ENCODE measurements around the gene CIROP. TPM values are rescaled to one million over a fixed set of nuclear protein-coding genes. Genes with fewer than 3 reads are reported as not detected.

Gene CIROP
- polyA plus RNA-seq, 6 donors from 2014 or later, result not detected

- peaks cover 0 to 8% (median 0%) of the 10 kb centered on the region in 3 donors for H3K27me3 Mint-ChIP-seq
- H3K27ac Mint-ChIP-seq, result peak overlapping the region in 2 of 6 donors; percentile 53 to 64
- no peak overlapping the region for H3K4me3 Mint-ChIP-seq
- DNase-seq (no peak), ATAC-seq (ENCODE audit: low read depth in 2 of 2) (no peak)
- no peaks in the 10 kb centered on the region for H3K9me3 Mint-ChIP-seq
- H3K36me3 Mint-ChIP-seq, result no peaks in the 10 kb centered on the region
- H3K4me1 Mint-ChIP-seq, result peaks cover 9 to 23% (median 13%) of the 10 kb centered on the region in 3 donors
These were observed 21.9 kb upstream of the CIROP start for GRCh38 chr14:23126548-23127278.

- ATAC-seq (ENCODE audit: low read depth in 2 of 2), result no peak
- DNase-seq, result no peak
- Mint-ChIP-seq H3K27me3 (peaks cover 0 to 8% (median 0%) of the 10 kb centered on the region in 3 donors), H3K27ac (peak overlapping the region in 1 of 6 donors; percentile 83), H3K4me3 (no peak overlapping the region), H3K36me3 (no peaks in the 10 kb centered on the region), H3K9me3 (no peaks in the 10 kb centered on the region), H3K4me1 (peaks cover 16 to 27% (median 19%) of the 10 kb centered on the region in 3 donors)
These were observed 21.2 kb upstream of the CIROP start for GRCh38 chr14:23125933-23126524.

- H3K27ac Mint-ChIP-seq, result peak overlapping the region in 2 of 6 donors; percentile 13 to 30
- H3K4me1 Mint-ChIP-seq, result peaks cover 26 to 34% (median 29%) of the 10 kb centered on the region in 3 donors
- no peak overlapping the region for H3K4me3 Mint-ChIP-seq
- no peaks in the 10 kb centered on the region for H3K36me3 Mint-ChIP-seq
- H3K9me3 Mint-ChIP-seq, result no peaks in the 10 kb centered on the region
- H3K27me3 Mint-ChIP-seq, result peaks cover 0 to 8% (median 0%) of the 10 kb centered on the region in 3 donors
- DNase-seq (no peak), ATAC-seq (ENCODE audit: low read depth in 2 of 2) (no peak)
These were observed 20.2 kb upstream of the CIROP start for GRCh38 chr14:23125011-23125410.

- peaks cover 31 to 40% (median 32%) of the 10 kb centered on the region in 3 donors for H3K4me1 Mint-ChIP-seq
These were observed 19.7 kb upstream of the CIROP start for GRCh38 chr14:23124337-23124954.

GRCh38 chr14:23123419-23123818 lies 18.6 kb upstream of the CIROP start:
- Mint-ChIP-seq H3K36me3 (no peaks in the 10 kb centered on the region), H3K27me3 (no peaks in the 10 kb centered on the region), H3K4me1 (peaks cover 35 to 42% (median 41%) of the 10 kb centered on the region in 3 donors), H3K9me3 (no peaks in the 10 kb centered on the region), H3K27ac (peak overlapping the region in 4 of 6 donors; percentile 19 to 91 (median 36)), H3K4me3 (peak overlapping the region in 1 of 8 donors; percentile 69)
- ATAC-seq (ENCODE audit: low read depth in 2 of 2), result no peak
- DNase-seq, result no peak

More at GRCh38 chr14:23124337-23124954, 19.7 kb upstream of the CIROP start:
- DNase-seq (no peak), ATAC-seq (ENCODE audit: low read depth in 2 of 2) (no peak)
- Mint-ChIP-seq H3K4me3 (no peak overlapping the region), H3K27ac (peak overlapping the region in 1 of 6 donors; percentile 91), H3K27me3 (peaks cover 0 to 8% (median 0%) of the 10 kb centered on the region in 3 donors), H3K9me3 (no peaks in the 10 kb centered on the region), H3K36me3 (no peaks in the 10 kb centered on the region)

- Mint-ChIP-seq H3K4me3 (peak overlapping the region in 3 of 8 donors; percentile 37 to 83 (median 57)), H3K27me3 (no peaks in the 10 kb centered on the region), H3K4me1 (peaks cover 30 to 37% (median 34%) of the 10 kb centered on the region in 3 donors), H3K9me3 (no peaks in the 10 kb centered on the region), H3K36me3 (no peaks in the 10 kb centered on the region), H3K27ac (peak overlapping the region in 3 of 6 donors; percentile 26 to 96 (median 42))
- DNase-seq (no peak), ATAC-seq (ENCODE audit: low read depth in 2 of 2) (no peak)
These were observed 17.3 kb upstream of the CIROP start for GRCh38 chr14:23122086-23122485.

- Mint-ChIP-seq H3K4me3 (peak overlapping the region in 7 of 8 donors; percentile 73 to 91 (median 85)), H3K27me3 (peaks cover 0 to 2% (median 0%) of the 10 kb centered on the region in 3 donors), H3K9me3 (no peaks in the 10 kb centered on the region), H3K36me3 (no peaks in the 10 kb centered on the region), H3K27ac (peak overlapping the region; percentile 79 to 96 (median 92)), H3K4me1 (peaks cover 30 to 37% (median 34%) of the 10 kb centered on the region in 3 donors)
- DNase-seq (peak; percentile 31), ATAC-seq (ENCODE audit: low read depth in 2 of 2) (peak; percentile 35 to 41)
These were observed 16.6 kb upstream of the CIROP start for GRCh38 chr14:23121361-23121771.

- peaks cover 2 to 7% (median 5%) of the 10 kb centered on the region in 3 donors for H3K27me3 Mint-ChIP-seq
- DNase-seq, result peak; percentile 71
- no peaks in the 10 kb centered on the region for H3K9me3 Mint-ChIP-seq
- H3K36me3 Mint-ChIP-seq, result no peaks in the 10 kb centered on the region
- peak overlapping the region; percentile 41 to 97 (median 93) for H3K27ac Mint-ChIP-seq
- peak overlapping the region in 7 of 8 donors; percentile 73 to 91 (median 85) for H3K4me3 Mint-ChIP-seq
- peaks cover 30 to 37% (median 34%) of the 10 kb centered on the region in 3 donors for H3K4me1 Mint-ChIP-seq
- ATAC-seq (ENCODE audit: low read depth in 2 of 2), result peak; percentile 65 to 69
These were observed 15.9 kb upstream of the CIROP start for GRCh38 chr14:23120541-23121251.

- ATAC-seq (ENCODE audit: low read depth in 2 of 2), result peak; percentile 78 to 79
- DNase-seq, result peak; percentile 61
- H3K4me1 Mint-ChIP-seq, result peaks cover 30 to 37% (median 34%) of the 10 kb centered on the region in 3 donors
- H3K4me3 Mint-ChIP-seq, result peak overlapping the region; percentile 22 to 91 (median 84)
- no peaks in the 10 kb centered on the region for H3K9me3 Mint-ChIP-seq
- peak overlapping the region; percentile 70 to 97 (median 93) for H3K27ac Mint-ChIP-seq
- H3K36me3 Mint-ChIP-seq, result no peaks in the 10 kb centered on the region
- peaks cover 7 to 13% (median 12%) of the 10 kb centered on the region in 3 donors for H3K27me3 Mint-ChIP-seq
These were observed 14.9 kb upstream of the CIROP start for GRCh38 chr14:23119363-23120327.

- Mint-ChIP-seq H3K27me3 (peaks cover 13 to 21% (median 18%) of the 10 kb centered on the region in 3 donors), H3K4me3 (peak within 1 kb of the TSS; percentile 22 to 91 (median 84)), H3K9me3 (no peaks in the 10 kb centered on the region), H3K36me3 (no peaks in the 10 kb centered on the region), H3K27ac (peak within 1 kb of the TSS; percentile 70 to 97 (median 93)), H3K4me1 (peaks cover 30 to 37% (median 34%) of the 10 kb centered on the region in 3 donors)
- ATAC-seq (ENCODE audit: low read depth in 2 of 2) (no peak), DNase-seq (no peak)
These were observed 13.9 kb upstream of the CIROP start, which contains the start of gene CEBPE for GRCh38 chr14:23118506-23119362. Gene CEBPE (minus strand): TSS chr14:23119255. CDS start chr14:23119091, 164 bp downstream.

- Mint-ChIP-seq H3K27ac (peak overlapping the region in 1 of 6 donors; percentile 56), H3K4me1 (peaks cover 30 to 37% (median 34%) of the 10 kb centered on the region in 3 donors), H3K36me3 (no peaks in the 10 kb centered on the region), H3K4me3 (no peak overlapping the region), H3K9me3 (no peaks in the 10 kb centered on the region), H3K27me3 (peaks cover 13 to 21% (median 18%) of the 10 kb centered on the region in 3 donors)
- ATAC-seq (ENCODE audit: low read depth in 2 of 2) (no peak), DNase-seq (no peak)
These were observed 12.7 kb upstream of the CIROP start for GRCh38 chr14:23117371-23118020.

Measured in naive B cell (primary cell).